ENCODE results near the gene ZBBX. TPM values are rescaled to one million over a fixed set of nuclear protein-coding genes. Genes with fewer than 3 reads are reported as not detected.

The ZBBX gene
- total RNA-seq, 6 experiments from 2014 or later, result not detected

- Mint-ChIP-seq H3K4me1 (ENCODE audit: low read depth) (no peaks in the 10 kb centered on the region), H3K36me3 (ENCODE audit: low read depth) (no peaks in the 10 kb centered on the region), H3K4me3 (no peak overlapping the region), H3K27me3 (ENCODE audit: insufficient read depth) (no peaks in the 10 kb centered on the region), H3K27ac (no peak overlapping the region), H3K9me3 (peaks cover 27% of the 10 kb centered on the region)
- no peak for TF ChIP-seq CTCF (IDR thresholded peaks at IDR 0.05)
- DNase-seq, result no peak
Observed at GRCh38 chr3:167288737-167289136, 91.4 kb downstream of the ZBBX start.

DNA sequence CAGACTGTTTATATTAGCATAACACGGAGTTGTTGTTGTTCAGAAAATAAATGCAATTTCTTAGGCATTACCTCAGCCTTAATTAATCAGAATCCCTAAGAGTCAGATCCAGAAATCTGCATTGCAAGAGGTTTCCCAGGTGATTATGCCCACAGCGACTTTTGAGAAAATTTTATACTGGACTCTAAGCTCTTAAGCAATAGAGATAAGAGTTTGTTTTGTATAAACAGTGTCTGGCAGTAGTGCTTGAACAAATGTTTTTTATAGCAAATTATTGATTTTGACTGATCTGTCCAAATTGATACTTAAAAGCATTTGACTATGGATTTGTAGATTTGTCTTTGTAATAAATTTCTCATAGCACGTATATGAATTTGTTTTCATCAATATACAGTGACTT is 92.8 kb downstream of the ZBBX start:
- Mint-ChIP-seq H3K27ac (no peak overlapping the region), H3K27me3 (ENCODE audit: insufficient read depth) (no peaks in the 10 kb centered on the region), H3K4me1 (ENCODE audit: low read depth) (no peaks in the 10 kb centered on the region), H3K9me3 (peaks cover 26% of the 10 kb centered on the region), H3K4me3 (no peak overlapping the region), H3K36me3 (ENCODE audit: low read depth) (no peaks in the 10 kb centered on the region)
- no peak for DNase-seq
- TF ChIP-seq CTCF (IDR thresholded peaks at IDR 0.05), result no peak

- TF ChIP-seq CTCF (IDR thresholded peaks at IDR 0.05), result no peak
- Mint-ChIP-seq H3K9me3 (peaks cover 33% of the 10 kb centered on the region), H3K4me1 (ENCODE audit: low read depth) (no peaks in the 10 kb centered on the region), H3K27ac (no peak overlapping the region), H3K36me3 (ENCODE audit: low read depth) (no peaks in the 10 kb centered on the region), H3K4me3 (no peak overlapping the region), H3K27me3 (ENCODE audit: insufficient read depth) (no peaks in the 10 kb centered on the region; the same call in 1 of the 2 replicates)
- no peak for DNase-seq
Observed at GRCh38 chr3:167274141-167274874, 105.8 kb downstream of the ZBBX start.

DNA sequence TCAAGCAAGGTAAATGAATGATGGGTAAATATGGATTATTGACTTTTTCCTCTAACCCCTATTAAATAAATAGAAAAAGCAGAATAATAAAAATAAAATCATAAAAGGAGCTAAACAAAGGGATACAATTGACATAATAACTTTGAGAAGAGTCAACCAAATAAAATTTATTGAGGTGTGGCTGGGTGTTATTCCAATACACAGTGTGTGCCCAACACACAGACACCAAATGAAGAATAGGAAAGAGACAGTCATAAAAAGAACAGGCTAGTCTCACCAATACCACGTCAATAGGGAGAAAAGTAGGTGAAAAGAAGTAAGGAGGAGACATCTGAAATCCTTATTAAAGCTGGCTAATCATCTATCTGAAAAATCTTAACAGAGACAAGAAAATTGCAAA is 127.1 kb downstream of the ZBBX start:
- no peaks in the 10 kb centered on the region for H3K4me1 Mint-ChIP-seq (ENCODE audit: low read depth)
- no peak overlapping the region for H3K4me3 Mint-ChIP-seq
- no peak overlapping the region for H3K27ac Mint-ChIP-seq
- no peaks in the 10 kb centered on the region for H3K36me3 Mint-ChIP-seq (ENCODE audit: low read depth)
- no peaks in the 10 kb centered on the region for H3K27me3 Mint-ChIP-seq (ENCODE audit: insufficient read depth)
- H3K9me3 Mint-ChIP-seq, result peaks cover 24% of the 10 kb centered on the region
- DNase-seq, result no peak
- no peak for TF ChIP-seq CTCF (IDR thresholded peaks at IDR 0.05)

GRCh38 chr3:167251678-167252077 is 128.4 kb downstream of the ZBBX start:
- H3K4me3 Mint-ChIP-seq, result no peak overlapping the region
- H3K4me1 Mint-ChIP-seq (ENCODE audit: low read depth), result no peaks in the 10 kb centered on the region
- H3K27me3 Mint-ChIP-seq (ENCODE audit: insufficient read depth), result no peaks in the 10 kb centered on the region
- TF ChIP-seq CTCF (IDR thresholded peaks at IDR 0.05), result no peak
- no peak for DNase-seq
- peaks cover 26% of the 10 kb centered on the region for H3K9me3 Mint-ChIP-seq
- H3K36me3 Mint-ChIP-seq (ENCODE audit: low read depth), result no peaks in the 10 kb centered on the region
- no peak overlapping the region for H3K27ac Mint-ChIP-seq

Measured in HFFc6 (cell line).